Loucy (cell line): ENCODE data around the gene NLGN2.

Experiments
- H2AFZ ChIP-seq: fragments of 200-600 bp; sonication (generic); 2 replicates; pipeline ENCODE4 v1.6.0; 2016; ENCODE audit warnings: antibody characterized with exemption, mild to moderate bottlenecking, low read length, moderate library complexity
- H3F3A ChIP-seq: fragments of 200-600 bp; 2 replicates; pipeline ENCODE4 v1.6.0; 2016; ENCODE audit warnings: antibody characterized with exemption, low read depth, mild to moderate bottlenecking
- H3K27me3 ChIP-seq: fragments of 200-600 bp; sonication (generic); 2 replicates; pipeline ENCODE4 v1.6.1; 2014; ENCODE audit warnings: low read length, mild to moderate bottlenecking; ENCODE audit not compliant: insufficient read depth, poor library complexity, severe bottlenecking
- H3K36me3 ChIP-seq: fragments of 200-600 bp; sonication (generic); 2 replicates; pipeline ENCODE4 v1.6.1; 2016; ENCODE audit warnings: low read length; ENCODE audit not compliant: insufficient read depth
- H3K4me1 ChIP-seq: fragments of 200-600 bp; sonication (generic); 2 replicates; pipeline ENCODE4 v1.5.1; 2014; ENCODE audit warnings: low read length, mild to moderate bottlenecking; ENCODE audit not compliant: insufficient read depth, poor library complexity, severe bottlenecking
- H3K4me2 ChIP-seq: fragments of 200-600 bp; sonication (generic); 2 replicates; pipeline ENCODE4 v1.6.0; 2014; ENCODE audit warnings: antibody characterized with exemption, low read length, low read depth, mild to moderate bottlenecking; ENCODE audit not compliant: poor library complexity, severe bottlenecking
- H3K4me3 ChIP-seq: fragments of 200-600 bp; sonication (generic); 2 replicates; pipeline ENCODE4 v1.5.1; 2014; ENCODE audit warnings: low read length, mild to moderate bottlenecking, mixed read lengths; ENCODE audit not compliant: poor library complexity, severe bottlenecking
- H3K79me2 ChIP-seq: fragments of 200-600 bp; sonication (generic); 2 replicates; pipeline ENCODE4 v1.6.1; 2014; ENCODE audit warnings: low read length; ENCODE audit not compliant: insufficient read depth
- H3K9ac ChIP-seq: fragments of 200-600 bp; sonication (generic); 2 replicates; pipeline ENCODE4 v1.6.0; 2014; ENCODE audit warnings: mild to moderate bottlenecking, low read depth, low read length, moderate library complexity; ENCODE audit not compliant: poor library complexity, severe bottlenecking
- H3K9me2 ChIP-seq: fragments of 200-600 bp; sonication (generic); replicated peaks from 2 replicates; pipeline ENCODE4 v1.6.1; 2016; ENCODE audit warnings: low read depth, low read length, mixed read lengths
- H3K9me3 ChIP-seq: fragments of 200-600 bp; sonication (generic); 2 replicates; pipeline ENCODE4 v1.6.1; 2014; ENCODE audit warnings: mild to moderate bottlenecking, antibody characterized with exemption, low read length, low read depth; ENCODE audit not compliant: insufficient read depth
- H4K20me1 ChIP-seq: fragments of 200-600 bp; sonication (generic); 2 replicates; pipeline ENCODE4 v1.6.0; 2014; ENCODE audit warnings: antibody characterized with exemption, low read length, mild to moderate bottlenecking; ENCODE audit not compliant: insufficient read depth, poor library complexity, severe bottlenecking
- EZH2phosphoT487 ChIP-seq: fragments of 200-600 bp; IDR thresholded peaks from 2 replicates; pipeline ENCODE4 v1.6.1; 2018; ENCODE audit warnings: antibody characterized with exemption, mild to moderate bottlenecking, moderate library complexity, borderline replicate concordance
- TF ChIP-seq, protein P1 (sequence below): fragments of 200-600 bp; sonication (generic); conservative IDR thresholded peaks from 2 replicates; pipeline ENCODE4 v1.5.1; 2014; ENCODE audit warnings: mild to moderate bottlenecking, antibody characterized with exemption, low read length

NLGN2 gene

DNA sequence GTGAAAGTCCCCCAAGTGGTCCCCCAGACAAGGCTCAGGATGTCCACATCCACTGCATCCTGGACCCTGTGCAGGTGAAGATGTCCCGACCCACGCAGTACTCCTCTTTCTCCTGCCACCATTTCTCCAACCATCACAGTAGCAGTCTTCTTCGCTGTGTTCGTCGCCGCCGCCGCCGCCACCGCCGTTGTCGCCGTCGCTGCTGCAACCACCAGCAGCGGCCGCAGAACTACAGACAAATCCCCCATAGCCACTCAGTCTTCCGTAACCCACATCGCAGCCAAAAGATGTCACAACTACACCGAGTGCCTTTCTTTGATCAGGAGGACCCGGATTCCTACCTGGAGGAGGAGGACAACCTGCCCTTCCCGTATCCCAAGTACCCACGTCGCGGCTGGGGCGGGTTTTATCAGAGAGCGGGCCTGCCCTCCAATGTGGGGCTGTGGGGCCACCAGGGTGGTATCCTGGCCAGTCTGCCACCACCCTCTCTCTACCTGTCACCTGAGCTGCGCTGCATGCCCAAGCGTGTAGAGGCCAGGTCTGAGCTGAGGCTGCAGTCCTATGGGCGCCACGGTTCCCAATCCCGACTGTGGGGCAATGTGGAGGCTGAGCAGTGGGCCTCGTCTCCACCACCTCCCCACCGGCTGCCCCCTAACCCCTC, 18.7 kb downstream of the NLGN2 start:
- H3K79me2 ChIP-seq: no peaks in the 10 kb centered on the region

DNA sequence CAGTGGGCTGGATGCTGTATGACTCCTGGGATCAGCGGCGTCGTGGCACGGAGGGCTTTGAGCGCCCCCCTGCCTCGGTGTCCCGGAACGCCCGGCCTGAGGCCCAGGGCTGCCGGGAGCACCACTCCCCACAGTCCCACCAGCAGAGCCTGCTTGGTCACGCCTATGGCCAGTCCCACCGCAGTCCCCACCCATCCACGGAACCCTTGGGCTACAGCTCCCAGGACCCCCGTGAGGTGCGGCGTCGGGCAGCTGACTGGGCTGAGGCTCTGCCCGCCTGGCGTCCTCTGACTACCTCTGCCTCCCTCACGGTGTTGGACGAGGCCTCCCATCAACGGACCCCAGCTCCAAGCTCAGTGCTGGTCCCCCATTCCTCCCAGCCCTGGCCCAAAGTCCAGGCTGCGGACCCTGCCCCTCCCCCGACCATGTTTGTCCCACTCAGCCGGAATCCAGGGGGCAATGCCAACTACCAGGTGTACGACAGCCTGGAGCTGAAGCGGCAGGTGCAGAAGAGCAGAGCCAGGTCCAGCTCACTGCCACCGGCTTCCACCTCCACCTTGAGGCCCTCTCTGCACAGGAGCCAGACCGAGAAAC, 19.3 kb downstream of the NLGN2 start:
- Histone ChIP-seq H3K4me3 (no peak overlapping the region), H2AFZ (no peak overlapping the region), H4K20me1 (no peaks in the 10 kb centered on the region), H3K9me2 (no peaks in the 10 kb centered on the region), H3K4me1 (no peaks in the 10 kb centered on the region), H3F3A (no peaks in the 10 kb centered on the region), H3K9me3 (no peaks in the 10 kb centered on the region), H3K36me3 (no peaks in the 10 kb centered on the region), H3K27me3 (no peaks in the 10 kb centered on the region), H3K9ac (no peak overlapping the region), H3K79me2 (no peaks in the 10 kb centered on the region), H3K4me2 (no peak overlapping the region)
- TF ChIP-seq, protein P1, sequence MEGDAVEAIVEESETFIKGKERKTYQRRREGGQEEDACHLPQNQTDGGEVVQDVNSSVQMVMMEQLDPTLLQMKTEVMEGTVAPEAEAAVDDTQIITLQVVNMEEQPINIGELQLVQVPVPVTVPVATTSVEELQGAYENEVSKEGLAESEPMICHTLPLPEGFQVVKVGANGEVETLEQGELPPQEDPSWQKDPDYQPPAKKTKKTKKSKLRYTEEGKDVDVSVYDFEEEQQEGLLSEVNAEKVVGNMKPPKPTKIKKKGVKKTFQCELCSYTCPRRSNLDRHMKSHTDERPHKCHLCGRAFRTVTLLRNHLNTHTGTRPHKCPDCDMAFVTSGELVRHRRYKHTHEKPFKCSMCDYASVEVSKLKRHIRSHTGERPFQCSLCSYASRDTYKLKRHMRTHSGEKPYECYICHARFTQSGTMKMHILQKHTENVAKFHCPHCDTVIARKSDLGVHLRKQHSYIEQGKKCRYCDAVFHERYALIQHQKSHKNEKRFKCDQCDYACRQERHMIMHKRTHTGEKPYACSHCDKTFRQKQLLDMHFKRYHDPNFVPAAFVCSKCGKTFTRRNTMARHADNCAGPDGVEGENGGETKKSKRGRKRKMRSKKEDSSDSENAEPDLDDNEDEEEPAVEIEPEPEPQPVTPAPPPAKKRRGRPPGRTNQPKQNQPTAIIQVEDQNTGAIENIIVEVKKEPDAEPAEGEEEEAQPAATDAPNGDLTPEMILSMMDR: no peak
- no peak for TF ChIP-seq EZH2phosphoT487

More for the DNA sequence above, 18.7 kb downstream of the NLGN2 start:
- Histone ChIP-seq H3K4me1 (no peaks in the 10 kb centered on the region), H3K27me3 (no peaks in the 10 kb centered on the region), H3F3A (no peaks in the 10 kb centered on the region), H2AFZ (no peak overlapping the region), H4K20me1 (no peaks in the 10 kb centered on the region), H3K9me2 (no peaks in the 10 kb centered on the region), H3K4me2 (no peak overlapping the region), H3K9me3 (no peaks in the 10 kb centered on the region), H3K4me3 (no peak overlapping the region), H3K9ac (no peak overlapping the region), H3K36me3 (no peaks in the 10 kb centered on the region)
- TF ChIP-seq EZH2phosphoT487: no peak
- TF ChIP-seq, protein P1: no peak

DNA sequence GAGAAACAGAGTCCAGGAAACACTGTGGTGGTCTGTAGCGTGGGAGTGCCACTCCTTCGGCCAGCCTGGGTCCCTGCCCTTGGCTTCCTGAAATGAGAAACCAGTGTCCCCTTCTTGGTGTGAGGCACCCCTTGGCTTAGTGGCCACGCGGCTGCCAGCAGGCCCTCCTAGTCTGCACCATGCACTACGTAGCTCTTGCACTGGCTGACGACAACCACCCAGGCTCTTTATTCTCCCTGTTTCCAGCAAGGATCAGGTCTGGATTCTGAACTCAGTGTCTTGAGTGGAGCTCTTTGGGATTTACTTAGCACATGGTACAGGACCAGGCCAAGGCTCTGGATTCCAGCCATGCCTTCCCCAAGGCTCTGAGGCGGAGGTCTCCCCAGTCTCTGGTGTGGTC, 19.9 kb downstream of the NLGN2 start:
- Histone ChIP-seq H4K20me1 (no peaks in the 10 kb centered on the region), H3F3A (no peaks in the 10 kb centered on the region), H3K4me3 (no peak overlapping the region), H3K9me3 (no peaks in the 10 kb centered on the region), H3K27me3 (no peaks in the 10 kb centered on the region), H3K9me2 (no peaks in the 10 kb centered on the region), H3K79me2 (no peaks in the 10 kb centered on the region), H3K4me2 (no peak overlapping the region), H2AFZ (no peak overlapping the region), H3K9ac (no peak overlapping the region), H3K4me1 (no peaks in the 10 kb centered on the region), H3K36me3 (no peaks in the 10 kb centered on the region)
- TF ChIP-seq, protein P1: no peak
- no peak for TF ChIP-seq EZH2phosphoT487
